GM18526 (cell line): Measurements from ENCODE around the gene GNAS.

Source experiments
- POLR2A ChIP-seq: IDR thresholded peaks from 3 replicates; pipeline ENCODE4 v1.6.1; 2011; ENCODE audit not compliant: insufficient read length; ENCODE audit errors: extremely low read depth

GNAS gene

GRCh38 chr20:58942549-58942948, 90.0 kb downstream of the GNAS start:
- no peak for TF ChIP-seq POLR2A

GRCh38 chr20:58944610-58945009, 92.1 kb downstream of the GNAS start:
- TF ChIP-seq POLR2A = no peak

- no peak for TF ChIP-seq POLR2A
These were observed 93.6 kb downstream of the GNAS start for GRCh38 chr20:58945965-58946631.

- no peak for TF ChIP-seq POLR2A
These were observed 98.1 kb downstream of the GNAS start for GRCh38 chr20:58950603-58951002.

- no peak for TF ChIP-seq POLR2A
These were observed 100.5 kb downstream of the GNAS start for GRCh38 chr20:58953050-58953449.

- no peak for TF ChIP-seq POLR2A
These were observed 103.6 kb downstream of the GNAS start for GRCh38 chr20:58956078-58956477.

GRCh38 chr20:58959652-58960051, 107.1 kb downstream of the GNAS start:
- TF ChIP-seq POLR2A = no peak
